Loucy (cell line): Measurements from ENCODE around the gene HMGCS1.

Experiments used
- EZH2phosphoT487 ChIP-seq: fragments of 200-600 bp; IDR thresholded peaks from 2 replicates; pipeline ENCODE4 v1.6.1; 2018; ENCODE audit warnings: antibody characterized with exemption, mild to moderate bottlenecking, moderate library complexity, borderline replicate concordance
- TF ChIP-seq, protein P1 (sequence below): fragments of 200-600 bp; sonication (generic); conservative IDR thresholded peaks from 2 replicates; pipeline ENCODE4 v1.5.1; 2014; ENCODE audit warnings: mild to moderate bottlenecking, antibody characterized with exemption, low read length

DNA sequence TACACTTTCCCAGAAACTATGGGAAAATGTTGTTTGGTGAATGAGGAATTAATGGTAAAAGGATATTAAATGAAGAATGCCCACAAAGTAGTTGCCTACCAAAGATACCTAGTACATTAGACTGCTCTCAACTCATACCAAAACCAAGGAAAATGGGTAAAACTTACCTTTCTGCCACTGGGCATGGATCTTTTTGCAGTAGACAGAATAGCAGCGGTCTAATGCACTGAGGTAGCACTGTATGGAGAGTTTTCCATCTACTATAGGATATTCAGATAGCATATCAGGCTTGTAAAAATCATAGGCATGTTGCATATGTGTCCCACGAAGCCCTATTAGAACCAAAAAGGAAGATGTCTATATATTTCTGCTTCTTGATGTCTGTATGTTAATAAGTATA is 16.4 kb downstream of the HMGCS1 start:
- TF ChIP-seq, protein P1, sequence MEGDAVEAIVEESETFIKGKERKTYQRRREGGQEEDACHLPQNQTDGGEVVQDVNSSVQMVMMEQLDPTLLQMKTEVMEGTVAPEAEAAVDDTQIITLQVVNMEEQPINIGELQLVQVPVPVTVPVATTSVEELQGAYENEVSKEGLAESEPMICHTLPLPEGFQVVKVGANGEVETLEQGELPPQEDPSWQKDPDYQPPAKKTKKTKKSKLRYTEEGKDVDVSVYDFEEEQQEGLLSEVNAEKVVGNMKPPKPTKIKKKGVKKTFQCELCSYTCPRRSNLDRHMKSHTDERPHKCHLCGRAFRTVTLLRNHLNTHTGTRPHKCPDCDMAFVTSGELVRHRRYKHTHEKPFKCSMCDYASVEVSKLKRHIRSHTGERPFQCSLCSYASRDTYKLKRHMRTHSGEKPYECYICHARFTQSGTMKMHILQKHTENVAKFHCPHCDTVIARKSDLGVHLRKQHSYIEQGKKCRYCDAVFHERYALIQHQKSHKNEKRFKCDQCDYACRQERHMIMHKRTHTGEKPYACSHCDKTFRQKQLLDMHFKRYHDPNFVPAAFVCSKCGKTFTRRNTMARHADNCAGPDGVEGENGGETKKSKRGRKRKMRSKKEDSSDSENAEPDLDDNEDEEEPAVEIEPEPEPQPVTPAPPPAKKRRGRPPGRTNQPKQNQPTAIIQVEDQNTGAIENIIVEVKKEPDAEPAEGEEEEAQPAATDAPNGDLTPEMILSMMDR = no peak
- no peak for TF ChIP-seq EZH2phosphoT487
